Cardiac muscle cell (in vitro differentiated cells and primary cell): Measurements from ENCODE around the gene CACNA2D3. TPM values are rescaled to one million over a fixed set of nuclear protein-coding genes. Genes with fewer than 3 reads are reported as not detected.
A peak's percentile ranks its signal among the peaks of the same experiment; 100 is the strongest.

Experiments used
- DNase-seq, 2 donors: peaks; one replicate each; pipeline versions ENCODE4 v3.0.0 to v3.0.0-alpha.2; 2010 to 2017; ENCODE audit warnings: low read depth in 1 of 2, low spot score in 1 of 2
- H3K27ac ChIP-seq: fragments of 200-600 bp; sonication (generic); 2 replicates; pipeline ENCODE4 v1.5.1; 2016
- H3K27me3 ChIP-seq: fragments of 200-600 bp; sonication (generic); 2 replicates; pipeline ENCODE4 v1.6.0; 2016; ENCODE audit warnings: control low read depth
- H3K36me3 ChIP-seq: fragments of 200-600 bp; sonication (generic); 2 replicates; pipeline ENCODE4 v1.5.1; 2016; ENCODE audit warnings: control low read depth
- H3K4me1 ChIP-seq: fragments of 200-600 bp; sonication (generic); 2 replicates; pipeline ENCODE4 v1.8.1; 2017; ENCODE audit warnings: low read depth, mild to moderate bottlenecking, mixed run types
- H3K4me3 ChIP-seq: fragments of 200-600 bp; sonication (generic); 2 replicates; pipeline ENCODE4 v1.5.1; 2016; ENCODE audit warnings: mild to moderate bottlenecking
- H3K9me3 ChIP-seq: fragments of 200-600 bp; sonication (generic); 2 replicates; pipeline ENCODE4 v1.5.1; 2017; ENCODE audit warnings: low read depth, mild to moderate bottlenecking, control low read depth
- CTCF ChIP-seq: IDR thresholded peaks from 2 replicates; pipeline ENCODE4 v1.5.1; 2012; ENCODE audit warnings: low read depth, mild to moderate bottlenecking, low read length
- polyA plus RNA-seq: library from polyadenylated mRNA; unstranded; fragments of >200 nt; fragmentation: Nextera tagmentation; extraction: Ambion mirVana; gene quantifications from 2 replicates; pipeline ENCODE4 v1.2.1, GENCODE V29; 2016
- total RNA-seq: library from RNA; depleted of rRNA; stranded (reverse); fragments of >200 nt; gene quantifications from 2 replicates; pipeline ENCODE4 v1.2.3, GENCODE V29; 2016

Gene CACNA2D3
- total and polyA plus RNA-seq, 2 experiments from 2014 or later = 0.45 to 0.59 TPM

DNA sequence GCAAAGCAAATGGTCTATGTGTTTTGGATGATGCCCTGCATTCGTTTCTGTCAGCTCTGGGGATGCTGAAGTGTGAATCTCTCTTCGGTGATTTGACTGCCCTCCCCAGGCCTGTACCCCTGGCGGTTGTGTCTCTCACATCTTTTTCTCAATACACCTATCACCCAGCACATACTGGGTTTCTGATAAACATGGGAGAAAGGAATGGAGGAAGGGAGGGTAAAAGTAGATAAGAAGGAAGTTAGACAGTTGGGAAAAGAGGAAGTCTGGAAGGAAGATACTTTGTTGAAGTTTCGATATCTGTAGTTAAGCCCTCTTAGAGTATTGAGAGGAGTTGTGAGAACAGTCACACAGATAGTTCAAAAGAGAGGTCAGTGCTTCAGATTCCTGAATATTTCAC, 841.3 kb downstream of the CACNA2D3 start:
- DNase-seq = no peak
- H3K4me3 ChIP-seq = no peak overlapping the region
- no peak for TF ChIP-seq CTCF
- no peaks in the 10 kb centered on the region for H3K9me3 ChIP-seq
- no peak overlapping the region for H3K27ac ChIP-seq
- no peaks in the 10 kb centered on the region for H3K36me3 ChIP-seq
- no peaks in the 10 kb centered on the region for H3K27me3 ChIP-seq
- H3K4me1 ChIP-seq = peaks cover 3% of the 10 kb centered on the region

DNA sequence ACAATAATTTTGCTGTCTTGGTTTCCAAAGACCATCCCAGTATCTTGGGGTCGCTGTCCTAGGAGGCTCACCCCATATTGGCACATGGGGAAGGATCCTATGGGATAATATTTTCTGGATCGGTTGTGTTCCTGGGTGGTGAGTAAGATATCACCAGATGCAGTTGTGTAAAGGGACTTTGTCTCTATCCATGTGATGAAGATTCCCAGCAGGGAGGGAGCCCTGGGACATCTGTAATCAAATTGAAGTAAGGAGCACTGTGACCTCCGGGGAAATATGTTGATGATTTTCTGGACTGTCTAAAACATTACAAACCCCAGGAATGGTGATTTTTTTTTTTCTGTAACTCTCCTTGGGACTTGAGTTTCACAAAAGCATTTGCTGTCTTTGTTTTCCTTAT, 841.7 kb downstream of the CACNA2D3 start:
- no peaks in the 10 kb centered on the region for H3K36me3 ChIP-seq
- TF ChIP-seq CTCF = no peak
- no peaks in the 10 kb centered on the region for H3K27me3 ChIP-seq
- no peak overlapping the region for H3K4me3 ChIP-seq
- no peak for DNase-seq
- peaks cover 3% of the 10 kb centered on the region for H3K4me1 ChIP-seq
- H3K9me3 ChIP-seq = no peaks in the 10 kb centered on the region
- H3K27ac ChIP-seq = no peak overlapping the region

DNA sequence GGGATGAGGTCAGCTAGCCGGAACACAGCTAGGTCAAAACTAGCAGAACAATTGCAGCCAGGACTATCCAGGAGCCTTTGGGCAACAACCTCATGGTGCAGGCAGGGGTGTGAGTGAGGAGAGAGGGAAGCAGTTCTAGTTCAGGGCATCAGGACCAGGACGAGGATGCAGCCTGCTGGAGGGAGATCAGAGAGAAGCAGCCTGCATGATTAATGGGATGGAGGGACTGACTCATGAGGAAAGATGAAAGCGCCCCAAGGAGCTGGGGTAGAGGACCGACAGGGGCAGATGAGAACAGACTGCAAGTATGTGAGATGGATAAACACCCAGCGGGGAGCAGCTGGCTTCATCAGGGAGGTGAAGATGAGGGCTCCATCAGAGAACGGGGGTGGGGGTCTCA, 843.4 kb downstream of the CACNA2D3 start:
- H3K27me3 ChIP-seq = no peaks in the 10 kb centered on the region

GRCh38 chr3:54966979-54967378, 844.6 kb downstream of the CACNA2D3 start:
- peaks cover 3% of the 10 kb centered on the region for H3K4me1 ChIP-seq
- H3K9me3 ChIP-seq = no peaks in the 10 kb centered on the region
- no peaks in the 10 kb centered on the region for H3K36me3 ChIP-seq
- no peak overlapping the region for H3K4me3 ChIP-seq
- no peaks in the 10 kb centered on the region for H3K27me3 ChIP-seq
- H3K27ac ChIP-seq = no peak overlapping the region
- no peak for DNase-seq
- TF ChIP-seq CTCF = no peak

More for the DNA sequence above, 843.4 kb downstream of the CACNA2D3 start:
- Histone ChIP-seq H3K4me3 (no peak overlapping the region), H3K9me3 (no peaks in the 10 kb centered on the region), H3K4me1 (peaks cover 3% of the 10 kb centered on the region), H3K27ac (no peak overlapping the region), H3K36me3 (no peaks in the 10 kb centered on the region)
- TF ChIP-seq CTCF = no peak
- DNase-seq = peak in 1 of 2 donors; percentile 33

DNA sequence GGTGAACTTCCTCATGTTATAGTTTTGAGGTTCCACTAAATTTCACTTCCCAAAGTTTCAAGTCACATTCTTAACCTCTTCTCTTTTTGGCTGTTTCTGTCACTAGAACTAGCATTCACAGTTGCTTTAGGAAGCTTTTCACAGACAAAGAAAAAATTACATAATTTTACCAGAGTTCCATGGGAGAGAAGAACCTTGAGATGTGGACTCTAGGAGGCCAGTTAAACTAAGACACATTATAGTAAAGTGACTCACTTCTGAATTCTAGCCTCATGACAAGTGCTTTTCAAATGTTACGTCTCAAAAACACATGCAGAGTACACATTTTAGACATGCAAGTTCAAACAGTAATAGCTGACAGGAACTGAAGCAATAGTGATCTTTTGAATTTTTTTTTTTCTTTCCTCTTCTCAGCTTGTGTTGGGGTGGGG, 845.4 kb downstream of the CACNA2D3 start:
- Histone ChIP-seq H3K36me3 (no peaks in the 10 kb centered on the region), H3K27me3 (no peaks in the 10 kb centered on the region), H3K4me3 (no peak overlapping the region), H3K27ac (no peak overlapping the region), H3K4me1 (peaks cover 3% of the 10 kb centered on the region), H3K9me3 (no peaks in the 10 kb centered on the region)
- peak in 1 of 2 donors; percentile 9 for DNase-seq
- no peak for TF ChIP-seq CTCF

- Histone ChIP-seq H3K27me3 (no peaks in the 10 kb centered on the region), H3K36me3 (no peaks in the 10 kb centered on the region), H3K4me1 (peaks cover 2% of the 10 kb centered on the region), H3K9me3 (no peaks in the 10 kb centered on the region), H3K27ac (no peak overlapping the region), H3K4me3 (no peak overlapping the region)
- no peak for TF ChIP-seq CTCF
- DNase-seq = peak in 1 of 2 donors; percentile 68
Measured at GRCh38 chr3:54968546-54969172, 846.3 kb downstream of the CACNA2D3 start.
